ENCODE results near the gene GLS. TPM values are rescaled to one million over a fixed set of nuclear protein-coding genes. Genes with fewer than 3 reads are reported as not detected.

The GLS gene
- total RNA-seq, 1 donor from 2014 or later = 185 TPM

GRCh38 chr2:190912726-190913125, 32.1 kb downstream of the GLS start:
- H3K4me3 Mint-ChIP-seq = no peak overlapping the region
- no peak for DNase-seq (ENCODE audit: low spot score in 2 of 2, unreplicated experiment in 2 of 2)

GRCh38 chr2:190913725-190914124, 33.1 kb downstream of the GLS start:
- peaks cover 10% of the 10 kb centered on the region for H3K4me1 Mint-ChIP-seq
- H3K9me3 Mint-ChIP-seq = peaks cover 10% of the 10 kb centered on the region
- H3K36me3 Mint-ChIP-seq = peaks cover 34% of the 10 kb centered on the region
- H3K27me3 Mint-ChIP-seq (ENCODE audit: low read depth) = no peaks in the 10 kb centered on the region
- TF ChIP-seq, protein P1, sequence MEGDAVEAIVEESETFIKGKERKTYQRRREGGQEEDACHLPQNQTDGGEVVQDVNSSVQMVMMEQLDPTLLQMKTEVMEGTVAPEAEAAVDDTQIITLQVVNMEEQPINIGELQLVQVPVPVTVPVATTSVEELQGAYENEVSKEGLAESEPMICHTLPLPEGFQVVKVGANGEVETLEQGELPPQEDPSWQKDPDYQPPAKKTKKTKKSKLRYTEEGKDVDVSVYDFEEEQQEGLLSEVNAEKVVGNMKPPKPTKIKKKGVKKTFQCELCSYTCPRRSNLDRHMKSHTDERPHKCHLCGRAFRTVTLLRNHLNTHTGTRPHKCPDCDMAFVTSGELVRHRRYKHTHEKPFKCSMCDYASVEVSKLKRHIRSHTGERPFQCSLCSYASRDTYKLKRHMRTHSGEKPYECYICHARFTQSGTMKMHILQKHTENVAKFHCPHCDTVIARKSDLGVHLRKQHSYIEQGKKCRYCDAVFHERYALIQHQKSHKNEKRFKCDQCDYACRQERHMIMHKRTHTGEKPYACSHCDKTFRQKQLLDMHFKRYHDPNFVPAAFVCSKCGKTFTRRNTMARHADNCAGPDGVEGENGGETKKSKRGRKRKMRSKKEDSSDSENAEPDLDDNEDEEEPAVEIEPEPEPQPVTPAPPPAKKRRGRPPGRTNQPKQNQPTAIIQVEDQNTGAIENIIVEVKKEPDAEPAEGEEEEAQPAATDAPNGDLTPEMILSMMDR (IDR thresholded peaks at IDR 0.05; ENCODE audit: unreplicated experiment) = no peak
- H3K4me3 Mint-ChIP-seq = no peak overlapping the region
- DNase-seq (ENCODE audit: low spot score in 2 of 2, unreplicated experiment in 2 of 2) = no peak
- no peak overlapping the region for H3K27ac Mint-ChIP-seq

More at GRCh38 chr2:190912726-190913125, 32.1 kb downstream of the GLS start:
- Mint-ChIP-seq H3K4me1 (peaks cover 12% of the 10 kb centered on the region), H3K27ac (no peak overlapping the region), H3K9me3 (peaks cover 10% of the 10 kb centered on the region), H3K27me3 (ENCODE audit: low read depth) (no peaks in the 10 kb centered on the region), H3K36me3 (peaks cover 26% of the 10 kb centered on the region)
- TF ChIP-seq, protein P1 (IDR thresholded peaks at IDR 0.05; ENCODE audit: unreplicated experiment) = no peak

DNA sequence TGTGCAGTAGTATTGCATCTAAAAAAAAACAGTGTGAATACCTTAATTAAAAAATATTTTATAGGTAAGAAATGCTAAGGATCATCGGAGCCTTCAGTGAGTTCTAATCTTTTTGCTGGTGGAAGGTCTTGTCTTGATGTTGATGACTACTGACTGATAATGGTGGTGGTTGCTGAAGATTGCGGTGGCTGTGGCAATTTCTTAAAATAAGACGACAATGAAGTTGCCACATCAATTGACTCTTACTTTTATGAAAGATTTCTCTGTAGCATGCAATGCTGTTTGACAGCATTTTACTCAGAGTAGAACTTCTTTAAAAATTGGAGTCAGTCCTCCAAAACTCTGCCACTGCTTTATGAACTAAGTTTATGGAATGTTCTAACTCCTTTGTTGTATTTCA, 36.2 kb downstream of the GLS start:
- peaks cover 10% of the 10 kb centered on the region for H3K9me3 Mint-ChIP-seq
- TF ChIP-seq, protein P1 (IDR thresholded peaks at IDR 0.05; ENCODE audit: unreplicated experiment) = no peak
- H3K4me3 Mint-ChIP-seq = no peak overlapping the region
- H3K27me3 Mint-ChIP-seq (ENCODE audit: low read depth) = no peaks in the 10 kb centered on the region
- H3K36me3 Mint-ChIP-seq = peaks cover 38% of the 10 kb centered on the region
- peaks cover 2% of the 10 kb centered on the region for H3K4me1 Mint-ChIP-seq
- no peak for DNase-seq (ENCODE audit: low spot score in 2 of 2, unreplicated experiment in 2 of 2)
- H3K27ac Mint-ChIP-seq = no peak overlapping the region

DNA sequence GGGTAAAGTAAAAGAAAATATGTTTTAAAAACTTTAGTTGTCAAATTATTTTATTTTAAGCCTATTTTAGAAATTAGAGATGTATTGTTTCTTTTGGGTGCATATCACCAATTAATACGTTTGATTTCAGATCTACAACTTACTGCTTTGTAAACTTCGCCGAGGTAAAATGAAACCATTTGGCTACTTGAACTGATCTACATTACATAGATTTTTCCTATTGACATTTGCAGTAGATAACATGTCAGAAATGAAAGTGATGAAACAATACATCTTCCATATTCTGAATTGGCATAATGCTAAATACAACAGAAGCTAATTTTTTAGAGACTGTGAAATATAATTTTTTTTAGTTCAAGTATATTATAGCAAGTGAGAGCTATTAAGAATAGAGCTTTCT, 39.5 kb downstream of the GLS start:
- Mint-ChIP-seq H3K36me3 (peaks cover 53% of the 10 kb centered on the region), H3K27ac (no peak overlapping the region), H3K4me3 (no peak overlapping the region), H3K9me3 (peaks cover 17% of the 10 kb centered on the region), H3K4me1 (peaks cover 2% of the 10 kb centered on the region), H3K27me3 (ENCODE audit: low read depth) (peaks cover 2% of the 10 kb centered on the region)
- no peak for DNase-seq (ENCODE audit: low spot score in 2 of 2, unreplicated experiment in 2 of 2)
- TF ChIP-seq, protein P1 (IDR thresholded peaks at IDR 0.05; ENCODE audit: unreplicated experiment) = no peak

DNA sequence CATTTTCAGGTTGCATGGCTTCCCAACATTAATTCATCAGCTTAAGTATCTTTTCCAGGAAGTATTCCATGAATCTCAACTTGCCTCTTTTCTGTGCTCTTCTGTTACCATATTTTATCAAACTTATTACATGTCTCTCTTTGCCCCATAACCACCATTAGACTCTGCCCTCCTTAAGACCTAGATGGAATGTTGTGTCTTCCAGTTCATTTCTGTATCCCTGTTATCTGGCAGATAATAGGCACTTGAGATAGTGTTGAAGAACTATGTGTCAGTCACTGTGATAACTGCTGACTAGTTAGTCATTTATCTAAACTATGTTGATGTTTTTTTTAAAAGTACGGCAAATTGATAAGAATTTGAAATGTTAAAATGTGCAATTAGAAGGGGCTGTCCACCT, 41.8 kb downstream of the GLS start:
- peaks cover 10% of the 10 kb centered on the region for H3K4me1 Mint-ChIP-seq
- peaks cover 46% of the 10 kb centered on the region for H3K36me3 Mint-ChIP-seq
- H3K27ac Mint-ChIP-seq = no peak overlapping the region
- peaks cover 11% of the 10 kb centered on the region for H3K9me3 Mint-ChIP-seq
- TF ChIP-seq, protein P1 (IDR thresholded peaks at IDR 0.05; ENCODE audit: unreplicated experiment) = no peak
- no peak for DNase-seq (ENCODE audit: low spot score in 2 of 2, unreplicated experiment in 2 of 2)
- no peak overlapping the region for H3K4me3 Mint-ChIP-seq
- H3K27me3 Mint-ChIP-seq (ENCODE audit: low read depth) = peaks cover 2% of the 10 kb centered on the region

GRCh38 chr2:190927301-190927700, 46.7 kb downstream of the GLS start:
- peaks cover 7% of the 10 kb centered on the region for H3K9me3 Mint-ChIP-seq
- H3K36me3 Mint-ChIP-seq = peaks cover 37% of the 10 kb centered on the region
- H3K4me1 Mint-ChIP-seq = peaks cover 17% of the 10 kb centered on the region
- TF ChIP-seq, protein P1 (IDR thresholded peaks at IDR 0.05; ENCODE audit: unreplicated experiment) = no peak
- H3K27me3 Mint-ChIP-seq (ENCODE audit: low read depth) = peaks cover 6% of the 10 kb centered on the region
- peak overlapping the region; percentile 94 for H3K27ac Mint-ChIP-seq
- H3K4me3 Mint-ChIP-seq = peak overlapping the region; percentile 12
- DNase-seq (ENCODE audit: low spot score in 2 of 2, unreplicated experiment in 2 of 2) = no peak
